A204.1 (cell line): ENCODE data around the gene NSG1.

Source experiments
- FAIRE-seq: peaks from 2 replicates; lab custom pipeline; 2012; peaks lifted over from hg19 to GRCh38; lab: Jason Lieb, UNC

The NSG1 gene

GRCh38 chr4:4374388-4375098 is 12.4 kb upstream of the NSG1 start:
- no peak for FAIRE-seq

- no peak for FAIRE-seq
These were observed 10.8 kb upstream of the NSG1 start for GRCh38 chr4:4376074-4376473.

- FAIRE-seq = no peak
These were observed 9.7 kb upstream of the NSG1 start for GRCh38 chr4:4377191-4377590.

- no peak for FAIRE-seq
These were observed 9.0 kb upstream of the NSG1 start for GRCh38 chr4:4377732-4378460.

- FAIRE-seq = no peak
These were observed 7.3 kb upstream of the NSG1 start for GRCh38 chr4:4379540-4380087.

- FAIRE-seq = no peak
These were observed 3.8 kb upstream of the NSG1 start for GRCh38 chr4:4383085-4383484.

- FAIRE-seq = no peak
These were observed 2.1 kb upstream of the NSG1 start for GRCh38 chr4:4384837-4385236.

- FAIRE-seq = no peak
These were observed 1.1 kb upstream of the NSG1 start for GRCh38 chr4:4385729-4386295.

GRCh38 chr4:4386296-4386735 is 586 bp upstream of the NSG1 start:
- FAIRE-seq = no peak

- FAIRE-seq = no peak
These were observed 819 bp downstream of the NSG1 start for GRCh38 chr4:4387531-4388310.

GRCh38 chr4:4388311-4388790 is 1.4 kb downstream of the NSG1 start:
- no peak for FAIRE-seq

- no peak for FAIRE-seq
These were observed 2.1 kb downstream of the NSG1 start for GRCh38 chr4:4388836-4389575.

- FAIRE-seq = no peak
These were observed 3.1 kb downstream of the NSG1 start for GRCh38 chr4:4390046-4390445.

- FAIRE-seq = no peak
These were observed 3.8 kb downstream of the NSG1 start for GRCh38 chr4:4390515-4391240.

- no peak for FAIRE-seq
These were observed 5.0 kb downstream of the NSG1 start for GRCh38 chr4:4391866-4392265.

- no peak for FAIRE-seq
These were observed 5.7 kb downstream of the NSG1 start for GRCh38 chr4:4392501-4393183.

GRCh38 chr4:4394644-4395043 is 7.7 kb downstream of the NSG1 start:
- no peak for FAIRE-seq

GRCh38 chr4:4395371-4395770 is 8.5 kb downstream of the NSG1 start:
- no peak for FAIRE-seq

GRCh38 chr4:4395849-4396627 is 9.1 kb downstream of the NSG1 start:
- no peak for FAIRE-seq
